ENCODE data around the gene NT5C.
"Not testable (repeated sequence)": the region's sequence is repeated elsewhere in the genome, so short reads cannot be mapped to it uniquely, and the experiment has no call there.

NT5C gene

GRCh38 chr17:75131278-75132017 is at the start of gene NT5C:
Gene NT5C (minus strand): TSS chr17:75131742. CDS start chr17:75131707, 35 bp downstream.
- DNase-seq (ENCODE audit: low read depth, low spot score), result no peak

DNA sequence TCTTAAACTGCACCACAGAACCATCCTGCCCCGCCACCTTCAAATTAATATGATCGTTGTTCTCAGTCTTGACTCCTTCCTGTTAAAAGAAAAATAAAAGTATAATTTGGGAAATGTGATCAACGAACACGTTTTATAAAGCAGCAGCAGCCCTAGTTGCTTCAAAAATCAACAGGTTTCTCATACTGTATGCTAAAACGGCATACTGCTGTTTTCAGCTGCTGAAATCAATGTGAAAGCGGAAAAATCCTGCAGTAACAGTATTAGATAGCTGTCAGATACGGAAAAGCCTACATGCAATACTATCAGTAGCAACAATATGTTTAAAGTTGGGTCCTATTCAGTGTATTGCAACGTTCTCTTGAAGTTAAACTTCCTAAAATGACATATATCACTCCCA is 49.6 kb upstream of the NT5C start:
- DNase-seq (ENCODE audit: low read depth, low spot score), result no peak

DNA sequence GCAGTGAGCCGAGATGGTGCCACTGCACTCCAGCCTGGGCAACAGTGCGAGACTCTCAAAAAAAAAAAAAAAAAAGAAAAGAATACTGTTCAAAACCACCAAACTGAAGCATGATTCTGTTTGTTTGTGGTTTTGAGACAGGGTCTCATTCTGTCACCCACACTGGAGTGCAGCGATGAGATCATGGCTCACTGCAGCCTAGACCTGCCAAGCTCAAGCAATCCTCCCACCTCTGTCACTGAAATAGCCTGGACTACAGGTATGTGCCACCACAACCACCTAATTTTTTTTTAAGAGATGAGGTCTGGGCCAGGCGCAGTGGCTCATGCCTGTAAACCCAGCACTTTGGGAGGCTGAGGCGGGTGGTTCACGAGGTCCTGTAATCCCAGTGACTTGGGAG is 46.9 kb upstream of the NT5C start:
- DNase-seq (ENCODE audit: low read depth, low spot score), result no peak

DNA sequence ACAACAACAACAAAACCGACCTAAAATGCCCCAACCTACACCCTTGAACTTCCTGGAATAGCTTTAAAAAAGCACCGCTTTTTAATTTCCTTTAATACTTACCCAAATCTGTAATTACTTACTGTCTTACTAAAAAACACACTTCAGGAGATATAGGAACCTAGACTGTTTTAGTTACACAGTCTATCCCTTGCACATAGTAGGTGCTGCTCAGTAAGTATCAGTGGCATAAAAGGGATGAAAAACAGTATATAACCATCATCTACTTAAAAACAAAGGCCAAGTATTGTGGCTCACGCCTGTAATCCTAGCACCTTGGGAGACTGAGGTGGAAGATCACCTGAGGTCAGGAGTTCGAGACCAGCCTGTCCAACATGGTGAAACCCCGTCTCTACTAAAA is 45.1 kb upstream of the NT5C start:
- DNase-seq (ENCODE audit: low read depth, low spot score), result no peak

DNA sequence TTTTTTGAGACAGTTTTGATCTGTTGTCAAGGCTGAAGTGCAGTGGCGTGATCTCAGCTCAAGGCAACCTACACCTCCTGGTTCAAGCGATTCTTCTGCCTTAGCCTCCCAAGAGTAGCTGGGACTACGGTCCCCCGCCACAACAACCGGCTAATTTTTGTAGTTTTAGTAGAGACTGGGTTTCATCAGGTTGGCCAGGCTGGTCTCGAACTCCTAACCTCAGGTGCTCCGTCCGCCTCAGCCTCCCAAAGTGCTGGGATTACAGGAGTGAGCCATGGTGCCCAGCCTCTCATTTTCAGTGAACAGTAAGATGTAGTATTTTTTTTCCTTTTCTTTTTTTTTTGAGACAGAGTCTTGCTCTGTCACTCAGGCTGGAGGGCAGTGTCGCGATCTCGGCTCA is 43.5 kb upstream of the NT5C start:
- DNase-seq (ENCODE audit: low read depth, low spot score), result no peak

DNA sequence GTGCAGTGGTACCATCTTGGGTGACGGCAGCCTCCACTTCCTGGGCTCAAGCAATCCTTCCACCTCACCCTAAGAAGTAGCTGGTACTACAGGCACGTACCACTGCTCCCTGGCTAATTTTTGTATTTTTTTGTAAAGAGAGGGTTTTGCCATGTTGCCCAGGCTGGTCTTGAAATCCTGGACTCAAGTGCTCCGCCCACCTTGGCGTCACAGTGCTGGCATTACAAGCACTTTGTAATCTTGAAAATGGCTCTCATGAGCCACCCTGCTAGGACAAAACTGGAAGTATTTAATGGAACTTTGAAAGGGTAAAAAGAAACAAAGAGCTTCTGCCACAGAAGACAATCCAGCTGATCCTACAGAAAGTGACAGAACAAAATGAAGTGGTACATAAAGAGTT is 42.0 kb upstream of the NT5C start:
- DNase-seq (ENCODE audit: low read depth, low spot score), result no peak

GRCh38 chr17:75168998-75169397 is 37.5 kb upstream of the NT5C start:
- DNase-seq (ENCODE audit: low read depth, low spot score), result no peak

DNA sequence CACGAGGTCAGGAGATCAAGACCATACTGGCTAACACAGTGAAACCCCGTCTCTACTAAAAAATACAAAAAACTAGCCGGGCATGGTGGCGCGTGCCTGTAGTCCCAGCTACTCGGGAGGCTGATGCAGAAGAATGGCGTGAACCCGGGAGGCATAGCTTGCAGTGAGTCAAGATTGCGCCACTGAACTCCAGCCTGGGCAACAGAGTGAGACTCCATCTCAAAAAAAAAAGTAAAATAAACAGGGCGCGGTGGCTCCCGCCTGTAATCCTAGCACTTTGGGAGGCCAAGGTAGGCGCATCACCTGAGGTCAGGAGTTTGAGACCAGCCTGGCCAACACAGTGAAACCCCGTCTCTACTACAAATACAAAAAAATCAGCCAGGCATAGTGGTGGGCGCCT is 33.1 kb upstream of the NT5C start:
- not testable (repeated sequence) for DNase-seq (ENCODE audit: low read depth, low spot score)

GRCh38 chr17:75163074-75163473 is 31.5 kb upstream of the NT5C start:
- no peak for DNase-seq (ENCODE audit: low read depth, low spot score)

DNA sequence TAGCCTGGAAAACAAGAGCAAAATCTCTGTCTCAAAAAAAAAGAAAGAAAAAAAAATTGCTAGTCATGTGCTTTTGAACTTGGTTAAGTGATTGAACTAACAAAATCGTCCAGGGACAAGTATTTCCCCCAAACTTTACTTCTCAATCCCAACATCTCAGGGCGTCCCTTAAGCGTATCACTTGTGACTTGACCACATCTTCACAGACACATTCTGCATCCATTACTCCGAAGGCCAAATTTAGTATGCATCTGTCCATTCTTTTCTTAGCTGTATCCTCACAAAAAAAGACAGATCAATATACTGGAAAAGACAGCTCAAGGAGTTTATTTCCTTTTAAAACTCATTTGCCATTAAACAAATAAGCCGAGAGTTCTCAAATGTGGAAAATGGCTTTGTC is 28.7 kb upstream of the NT5C start:
- DNase-seq (ENCODE audit: low read depth, low spot score), result no peak

DNA sequence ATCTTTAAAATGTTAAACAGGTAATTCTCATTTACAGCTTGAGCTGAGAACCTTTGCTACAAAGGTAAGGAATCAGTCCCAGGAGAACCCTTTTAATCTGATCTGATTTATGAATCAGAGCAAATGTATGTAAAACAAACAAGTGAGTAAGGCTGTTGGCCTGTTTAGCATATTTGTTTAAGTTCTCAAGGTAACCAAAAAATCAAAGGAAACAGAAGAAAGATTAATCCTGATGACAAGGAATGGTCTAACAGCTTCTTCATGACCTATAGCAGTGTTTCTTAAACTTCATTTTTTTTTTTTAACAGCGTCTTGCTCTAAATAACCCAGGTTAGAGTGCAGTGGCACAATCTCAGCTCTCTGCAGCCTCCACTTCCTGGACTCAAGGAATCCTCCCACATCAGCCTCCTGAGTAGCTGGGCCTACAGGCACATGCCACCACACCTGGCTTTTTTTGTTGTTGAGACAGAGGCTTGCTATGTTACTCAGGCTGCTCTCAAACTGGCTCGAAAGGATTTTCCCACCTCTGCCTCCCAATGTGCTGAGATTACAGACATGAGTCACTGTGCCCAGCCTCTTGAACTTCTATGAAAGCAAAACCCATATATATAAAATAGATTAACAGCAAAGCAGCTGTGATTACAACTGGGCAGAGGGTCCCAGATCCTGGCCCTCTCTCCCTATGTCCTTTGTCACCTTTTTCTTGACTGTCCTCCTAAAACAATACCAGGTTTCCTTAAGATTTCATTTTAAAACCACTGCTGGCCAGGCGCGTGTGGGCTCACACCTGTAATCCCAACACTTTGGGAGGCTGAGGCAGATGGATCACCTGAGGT is 27.9 kb upstream of the NT5C start:
- no peak for DNase-seq (ENCODE audit: low read depth, low spot score)

GRCh38 chr17:75158480-75158879 is 26.9 kb upstream of the NT5C start:
- not testable (repeated sequence) for DNase-seq (ENCODE audit: low read depth, low spot score)

- no peak for DNase-seq (ENCODE audit: low read depth, low spot score)
Observed at GRCh38 chr17:75155191-75155601, 23.7 kb upstream of the NT5C start.

GRCh38 chr17:75154195-75155106 is 22.9 kb upstream of the NT5C start, which contains the start of gene JPT1:
Gene JPT1 (minus strand): TSS chr17:75154512. CDS start chr17:75154397, 115 bp downstream.
- DNase-seq (ENCODE audit: low read depth, low spot score), result peak; percentile 97

DNA sequence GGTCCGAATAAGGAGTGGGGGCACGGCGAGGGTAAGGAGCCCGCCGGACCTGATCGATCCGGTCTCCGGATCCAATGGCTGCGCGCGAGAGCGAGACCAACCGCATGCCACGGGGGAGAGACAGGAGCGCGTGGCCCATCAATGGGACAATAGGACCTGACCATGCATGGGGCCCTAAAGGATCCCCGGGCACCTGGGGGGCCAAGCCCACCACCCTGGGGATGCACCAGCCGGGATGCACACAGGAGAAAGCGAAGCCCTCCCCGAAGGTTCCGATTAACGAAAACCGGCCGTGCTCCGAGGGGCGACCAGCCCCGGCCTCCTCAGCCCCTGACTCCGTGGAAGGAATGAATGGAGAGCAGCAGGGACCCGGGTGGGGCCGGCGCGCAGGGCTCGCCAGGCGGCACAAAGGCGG is 22.2 kb upstream of the NT5C start:
- DNase-seq (ENCODE audit: low read depth, low spot score), result no peak

- no peak for DNase-seq (ENCODE audit: low read depth, low spot score)
Observed at GRCh38 chr17:75152922-75153779, 21.6 kb upstream of the NT5C start.

DNA sequence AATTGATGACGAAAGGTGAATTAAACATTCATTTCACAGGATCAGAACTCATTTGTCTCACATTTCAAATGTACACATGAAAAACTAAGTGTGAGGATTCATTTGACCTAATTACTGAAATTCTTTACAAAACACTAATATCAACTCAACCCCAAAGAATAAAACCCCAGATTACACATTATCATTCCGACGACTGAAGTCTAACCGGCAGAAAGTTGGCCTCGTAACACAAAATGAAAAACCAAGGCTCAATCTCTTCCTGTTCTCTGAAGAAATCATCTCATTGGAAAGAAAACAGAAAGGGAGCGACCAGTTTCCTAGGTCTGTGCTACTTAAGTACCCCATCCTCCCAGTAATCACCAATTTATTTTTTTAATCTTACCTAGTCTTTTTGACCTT is 21.0 kb upstream of the NT5C start:
- DNase-seq (ENCODE audit: low read depth, low spot score), result no peak

DNA sequence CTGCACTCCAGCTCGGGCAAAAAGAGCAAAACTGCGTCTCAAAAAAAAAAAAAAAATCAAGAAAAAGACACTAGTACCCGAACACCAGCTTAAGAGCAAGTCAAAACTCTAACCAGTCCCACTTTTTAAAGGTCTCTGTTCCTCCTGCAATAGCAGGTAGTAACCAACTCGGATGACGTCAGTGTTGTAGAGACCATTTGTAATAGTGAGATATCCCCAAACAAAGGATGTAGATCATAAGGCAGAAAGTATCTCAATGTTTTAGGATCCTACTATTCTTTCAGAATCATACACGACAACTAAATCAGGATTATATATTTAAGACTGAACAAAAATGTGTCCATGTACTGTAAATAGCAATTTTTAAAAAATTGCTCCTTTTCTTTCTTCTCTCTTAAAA is 20.4 kb upstream of the NT5C start:
- DNase-seq (ENCODE audit: low read depth, low spot score), result no peak

- DNase-seq (ENCODE audit: low read depth, low spot score), result no peak
Observed at GRCh38 chr17:75147878-75148546, 16.5 kb upstream of the NT5C start.

DNA sequence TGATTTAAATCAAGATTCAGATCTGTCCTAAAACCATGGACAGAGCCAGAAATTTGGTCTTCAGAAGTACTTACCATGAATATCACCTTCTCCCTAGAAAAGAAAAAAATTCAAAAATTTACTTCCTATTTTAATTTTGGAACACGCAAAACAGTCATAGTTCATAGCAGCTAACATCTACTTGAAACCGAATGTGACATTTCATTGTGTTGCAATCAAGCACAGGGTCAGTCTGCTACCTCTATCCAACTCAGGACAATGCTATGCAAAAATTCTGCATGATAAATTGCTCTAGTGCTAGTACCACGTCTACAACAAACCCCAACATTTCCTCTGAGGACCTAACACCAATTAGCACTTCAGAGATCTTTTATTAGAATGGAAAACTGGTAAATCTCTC is 15.1 kb upstream of the NT5C start:
- no peak for DNase-seq (ENCODE audit: low read depth, low spot score)

Measured in smooth muscle cell of the brain vasculature (primary cell).